Parathyroid adenoma (tissue), 2 donors: Measurements from ENCODE around the gene CSAD.
"Not testable (repeated sequence)": the region's sequence is repeated elsewhere in the genome, so short reads cannot be mapped to it uniquely, and the experiment has no call there.

ENCODE experiments used
- H2AFZ ChIP-seq: fragments of 300-600 bp; sonication (generic); one replicate; pipeline ENCODE4 v1.7.0; 2017; ENCODE audit warnings: antibody characterized with exemption, mild to moderate bottlenecking
- H3K27ac ChIP-seq: fragments of 300-600 bp; sonication (generic); one replicate; pipeline ENCODE4 v1.7.0; 2017
- H3K27me3 ChIP-seq: fragments of 300-600 bp; sonication (generic); one replicate; pipeline ENCODE4 v1.7.0; 2017; ENCODE audit warnings: low read length; ENCODE audit not compliant: control insufficient read depth, insufficient read depth
- H3K36me3 ChIP-seq: fragments of 300-600 bp; sonication (generic); one replicate; pipeline ENCODE4 v1.7.0; 2017; ENCODE audit warnings: low read length; ENCODE audit not compliant: control insufficient read depth, insufficient read depth
- H3K4me1 ChIP-seq: fragments of 300-600 bp; sonication (generic); one replicate; pipeline ENCODE4 v1.7.0; 2017; ENCODE audit warnings: control low read depth
- H3K4me2 ChIP-seq: fragments of 300-600 bp; sonication (generic); one replicate; pipeline ENCODE4 v1.7.0; 2017; ENCODE audit warnings: low read length
- H3K4me3 ChIP-seq: fragments of 300-600 bp; sonication (generic); one replicate; pipeline ENCODE4 v1.7.0; 2017; ENCODE audit warnings: low read depth, low read length
- H3K79me2 ChIP-seq: fragments of 300-600 bp; sonication (generic); one replicate; pipeline ENCODE4 v1.7.0; 2017; ENCODE audit warnings: control low read depth
- H3K9ac ChIP-seq: fragments of 300-600 bp; sonication (generic); one replicate; pipeline ENCODE4 v1.7.0; 2017; ENCODE audit warnings: mild to moderate bottlenecking
- H3K9me3 ChIP-seq: fragments of 300-600 bp; sonication (generic); one replicate; pipeline ENCODE4 v1.7.0; 2017; ENCODE audit warnings: low read length; ENCODE audit not compliant: control insufficient read depth
- CTCF ChIP-seq: fragments of 300-600 bp; sonication (generic); IDR thresholded peaks from one replicate; pipeline ENCODE4 v1.7.0; 2017; ENCODE audit warnings: antibody characterized with exemption, mild to moderate bottlenecking
- donor health status: primary hyperparathyroidism.

Gene CSAD

GRCh38 chr12:53207042-53207441 is 26.3 kb upstream of the CSAD start, which contains the start of gene ITGB7:
Gene ITGB7, minus strand, starts transcription at chr12:53207251. Its CDS starts 6,808 bp downstream, at chr12:53200443.
- Histone ChIP-seq H3K4me3 (no peak within 1 kb of the TSS), H3K36me3 (no peaks in the 10 kb centered on the region), H3K4me1 (no peaks in the 10 kb centered on the region), H3K4me2 (no peak within 1 kb of the TSS), H3K27me3 (no peaks in the 10 kb centered on the region), H3K27ac (no peak within 1 kb of the TSS), H3K9me3 (no peaks in the 10 kb centered on the region), H3K9ac (no peak within 1 kb of the TSS), H3K79me2 (no peaks in the 10 kb centered on the region), H2AFZ (no peak within 1 kb of the TSS)
- TF ChIP-seq CTCF: no peak

DNA sequence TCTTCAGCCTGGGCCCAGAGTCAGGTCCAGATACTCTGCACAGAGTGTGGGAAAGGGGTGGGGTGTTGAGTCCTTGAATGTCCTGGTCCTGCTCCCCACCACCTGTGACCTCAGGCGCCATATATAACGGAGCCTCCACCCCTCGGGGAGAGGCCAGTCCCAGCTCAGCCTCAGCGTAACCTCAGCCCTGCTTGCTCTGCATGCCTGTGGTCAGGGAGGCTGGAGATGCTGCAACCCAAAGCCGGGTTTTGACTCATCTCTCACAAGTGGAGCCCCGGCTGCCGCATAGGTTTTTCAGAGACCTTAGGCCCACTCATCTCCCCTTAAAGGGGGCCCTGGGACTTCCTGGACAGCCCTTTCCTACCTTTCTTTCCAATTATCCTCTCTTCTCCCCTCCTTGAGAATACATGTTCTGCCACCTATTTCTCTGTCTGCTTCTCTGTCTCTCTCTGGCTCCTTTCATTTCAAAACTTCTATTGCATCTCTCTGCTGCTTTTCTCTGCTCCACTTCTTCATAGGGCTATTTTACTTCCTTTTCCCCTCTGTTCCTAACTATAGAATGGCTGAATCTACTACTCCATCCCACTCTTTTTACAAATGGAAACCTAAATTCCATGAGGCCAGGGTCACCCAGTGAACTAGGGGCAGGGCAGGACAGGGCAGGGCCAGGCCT is 25.2 kb upstream of the CSAD start:
- Histone ChIP-seq H3K4me3 (no peak overlapping the region), H3K9me3 (no peaks in the 10 kb centered on the region), H3K9ac (no peak overlapping the region), H3K79me2 (no peaks in the 10 kb centered on the region), H3K27ac (no peak overlapping the region), H3K4me2 (no peak overlapping the region), H3K4me1 (no peaks in the 10 kb centered on the region), H2AFZ (no peak overlapping the region), H3K27me3 (no peaks in the 10 kb centered on the region), H3K36me3 (no peaks in the 10 kb centered on the region)
- TF ChIP-seq CTCF: no peak

DNA sequence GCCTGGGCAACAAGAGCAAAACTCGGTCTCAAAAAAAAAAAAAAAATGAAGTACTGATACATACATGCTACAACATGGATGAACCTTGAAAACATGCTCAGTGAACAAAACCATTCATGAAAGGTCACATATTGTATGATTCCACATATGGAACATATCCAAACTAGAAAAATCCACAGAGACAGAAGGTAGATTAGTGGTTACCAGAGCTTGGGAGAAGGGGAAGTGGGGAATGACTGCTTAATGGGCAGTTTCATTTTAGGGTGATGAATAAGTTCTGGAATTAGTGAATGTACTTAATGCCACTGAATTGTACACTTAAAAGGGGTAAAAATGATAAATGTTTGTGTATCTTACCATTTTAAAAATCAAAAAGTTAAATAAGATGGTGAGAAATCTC is 23.6 kb upstream of the CSAD start:
- Histone ChIP-seq H3K27me3 (no peaks in the 10 kb centered on the region), H3K27ac (no peak overlapping the region), H3K4me2 (no peak overlapping the region), H3K4me1 (no peaks in the 10 kb centered on the region), H2AFZ (no peak overlapping the region), H3K9me3 (no peaks in the 10 kb centered on the region), H3K79me2 (no peaks in the 10 kb centered on the region), H3K36me3 (no peaks in the 10 kb centered on the region), H3K4me3 (no peak overlapping the region), H3K9ac (no peak overlapping the region)
- TF ChIP-seq CTCF: no peak

GRCh38 chr12:53202316-53202715 is 21.6 kb upstream of the CSAD start:
- not testable (repeated sequence) for H3K27me3 ChIP-seq, H3K9ac ChIP-seq, H2AFZ ChIP-seq, H3K9me3 ChIP-seq, H3K79me2 ChIP-seq, H3K4me3 ChIP-seq, H3K27ac ChIP-seq, H3K36me3 ChIP-seq, H3K4me2 ChIP-seq, H3K4me1 ChIP-seq

DNA sequence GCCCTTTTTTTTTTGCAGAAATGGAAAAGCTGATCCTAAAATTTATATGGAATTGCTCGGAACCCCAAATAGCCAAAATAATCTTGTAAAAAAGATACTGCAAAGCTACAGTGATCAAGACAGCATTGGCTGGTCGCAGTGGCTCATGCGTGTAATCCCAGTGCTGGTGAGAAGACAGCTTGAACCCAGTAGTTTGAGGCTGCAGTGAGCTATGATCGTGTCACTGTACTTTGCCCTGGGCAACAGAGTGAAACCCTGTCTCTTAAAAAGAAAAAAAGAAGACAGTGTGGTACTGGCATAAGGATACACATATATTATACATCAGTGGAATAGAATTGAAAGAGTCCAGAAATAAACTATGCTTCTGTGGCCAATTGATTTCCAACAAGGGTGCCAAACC is 20.9 kb upstream of the CSAD start:
- TF ChIP-seq CTCF: no peak
- H3K4me1 ChIP-seq: no peaks in the 10 kb centered on the region

More for the DNA sequence above, 20.9 kb upstream of the CSAD start:
- H3K4me2 ChIP-seq: no peak overlapping the region
- no peak overlapping the region for H2AFZ ChIP-seq
- no peak overlapping the region for H3K27ac ChIP-seq
- no peaks in the 10 kb centered on the region for H3K9me3 ChIP-seq
- no peak overlapping the region for H3K4me3 ChIP-seq
- H3K27me3 ChIP-seq: no peaks in the 10 kb centered on the region
- no peak overlapping the region for H3K9ac ChIP-seq
- H3K36me3 ChIP-seq: no peaks in the 10 kb centered on the region
- H3K79me2 ChIP-seq: no peaks in the 10 kb centered on the region
